Right kidney (tissue), 9 donors: ENCODE measurements around the gene TLCD2.
"Not testable (repeated sequence)": the region's sequence is repeated elsewhere in the genome, so short reads cannot be mapped to it uniquely, and the experiment has no call there.

Experiments used
- DNase-seq: peaks from one replicate; pipeline ENCODE4 v3.0.0-alpha.2; 2016
- long read RNA-seq, 8 donors: transcript quantifications; one replicate each; lab custom pipeline, GENCODE V29; 2026

Gene TLCD2, protein sequence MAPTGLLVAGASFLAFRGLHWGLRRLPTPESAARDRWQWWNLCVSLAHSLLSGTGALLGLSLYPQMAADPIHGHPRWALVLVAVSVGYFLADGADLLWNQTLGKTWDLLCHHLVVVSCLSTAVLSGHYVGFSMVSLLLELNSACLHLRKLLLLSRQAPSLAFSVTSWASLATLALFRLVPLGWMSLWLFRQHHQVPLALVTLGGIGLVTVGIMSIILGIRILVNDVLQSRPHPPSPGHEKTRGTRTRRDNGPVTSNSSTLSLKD
- long read RNA-seq, donor 1, result 0 reads
- long read RNA-seq, donor 2, full-length matches to known transcripts, result 1 of 1 reads
- long read RNA-seq, donor 2, partial matches to known transcripts, result 0 of 1 reads
- long read RNA-seq, donor 2, other reads (novel, unspliced or antisense), result 0 of 1 reads
- long read RNA-seq, donor 3, full-length matches to known transcripts, result 1 of 1 reads
- long read RNA-seq, donor 3, partial matches to known transcripts, result 0 of 1 reads
- long read RNA-seq, donor 3, other reads (novel, unspliced or antisense), result 0 of 1 reads
- long read RNA-seq, donor 4, full-length matches to known transcripts, result 4 of 4 reads
- long read RNA-seq, donor 4, partial matches to known transcripts, result 0 of 4 reads
- long read RNA-seq, donor 4, other reads (novel, unspliced or antisense), result 0 of 4 reads
- long read RNA-seq, donor 5, result 0 reads
- long read RNA-seq, donor 6, full-length matches to known transcripts, result 1 of 1 reads
- long read RNA-seq, donor 6, partial matches to known transcripts, result 0 of 1 reads
- long read RNA-seq, donor 6, other reads (novel, unspliced or antisense), result 0 of 1 reads
- long read RNA-seq, donor 7, result 0 reads
- long read RNA-seq, donor 8, full-length matches to known transcripts, result 1 of 1 reads
- long read RNA-seq, donor 8, partial matches to known transcripts, result 0 of 1 reads
- long read RNA-seq, donor 8, other reads (novel, unspliced or antisense), result 0 of 1 reads

- peak; percentile 78 for DNase-seq
Observed at GRCh38 chr17:1709971-1710806, at the start of gene TLCD2. TLCD2 (minus strand) TSS chr17:1710377; CDS start chr17:1710242, 135 bp downstream.

DNA sequence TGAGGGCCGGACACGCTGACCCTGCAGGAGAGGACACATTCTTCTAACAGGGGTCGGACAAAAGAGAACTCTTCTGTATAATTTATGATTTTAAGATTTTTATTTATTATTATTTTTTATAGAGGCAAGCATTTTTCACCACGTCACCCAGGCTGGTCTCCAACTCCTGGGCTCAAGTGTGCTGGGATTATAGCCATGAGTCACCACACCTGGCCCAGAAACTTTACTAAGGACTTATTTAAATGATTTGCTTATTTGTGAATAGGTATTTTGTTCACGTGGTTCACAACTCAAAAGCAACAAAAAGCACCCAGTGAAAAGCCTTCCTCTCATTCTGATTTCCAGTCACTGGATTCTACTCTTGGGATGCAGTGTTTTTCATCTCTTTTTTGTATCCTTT lies 49.4 kb upstream of the TLCD2 start:
- DNase-seq, result no peak

DNA sequence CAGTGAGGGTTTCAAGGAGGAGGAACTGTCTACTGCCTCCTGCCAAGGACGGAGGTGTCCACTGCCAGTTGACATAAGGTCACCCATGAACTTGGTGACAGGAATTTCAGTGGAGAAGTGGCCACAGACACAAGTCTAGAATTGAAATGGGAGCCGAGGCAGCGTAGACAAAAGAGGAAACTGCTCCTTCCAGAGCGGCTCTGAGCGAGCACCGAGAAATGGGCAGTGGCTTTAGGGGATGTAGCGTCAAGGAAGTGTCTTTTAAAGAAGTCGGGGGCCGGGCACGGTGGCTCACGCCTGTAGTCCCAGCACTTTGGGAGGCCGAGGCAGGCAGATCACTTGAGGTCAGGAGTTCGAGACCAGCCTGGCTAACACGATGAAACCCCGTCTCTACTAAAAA lies 48.6 kb upstream of the TLCD2 start:
- DNase-seq, result no peak

DNA sequence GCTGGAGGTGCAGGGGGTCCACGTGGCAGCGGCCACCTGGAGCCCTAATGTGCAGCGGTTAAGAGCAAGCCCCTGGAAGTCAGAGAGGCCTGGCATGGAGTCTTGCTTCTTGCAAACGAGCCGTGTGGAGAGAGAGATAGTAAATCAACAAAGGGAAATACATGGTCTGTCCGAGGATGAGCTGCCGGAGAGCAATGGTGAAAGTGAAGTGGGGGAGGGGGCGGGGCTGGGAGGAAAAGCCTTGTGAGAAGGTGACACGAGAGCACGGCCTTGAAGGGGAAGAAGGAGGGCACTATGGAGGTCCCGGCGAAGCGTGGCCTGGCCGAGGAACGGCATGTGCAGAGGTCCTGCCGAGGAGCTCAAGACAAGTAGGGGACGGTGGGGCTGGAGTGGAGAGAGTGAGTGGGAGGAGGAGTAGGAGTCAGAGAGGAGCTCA lies 45.7 kb upstream of the TLCD2 start:
- peak; percentile 60 for DNase-seq

GRCh38 chr17:1755252-1755826 lies 45.2 kb upstream of the TLCD2 start:
- no peak for DNase-seq

DNA sequence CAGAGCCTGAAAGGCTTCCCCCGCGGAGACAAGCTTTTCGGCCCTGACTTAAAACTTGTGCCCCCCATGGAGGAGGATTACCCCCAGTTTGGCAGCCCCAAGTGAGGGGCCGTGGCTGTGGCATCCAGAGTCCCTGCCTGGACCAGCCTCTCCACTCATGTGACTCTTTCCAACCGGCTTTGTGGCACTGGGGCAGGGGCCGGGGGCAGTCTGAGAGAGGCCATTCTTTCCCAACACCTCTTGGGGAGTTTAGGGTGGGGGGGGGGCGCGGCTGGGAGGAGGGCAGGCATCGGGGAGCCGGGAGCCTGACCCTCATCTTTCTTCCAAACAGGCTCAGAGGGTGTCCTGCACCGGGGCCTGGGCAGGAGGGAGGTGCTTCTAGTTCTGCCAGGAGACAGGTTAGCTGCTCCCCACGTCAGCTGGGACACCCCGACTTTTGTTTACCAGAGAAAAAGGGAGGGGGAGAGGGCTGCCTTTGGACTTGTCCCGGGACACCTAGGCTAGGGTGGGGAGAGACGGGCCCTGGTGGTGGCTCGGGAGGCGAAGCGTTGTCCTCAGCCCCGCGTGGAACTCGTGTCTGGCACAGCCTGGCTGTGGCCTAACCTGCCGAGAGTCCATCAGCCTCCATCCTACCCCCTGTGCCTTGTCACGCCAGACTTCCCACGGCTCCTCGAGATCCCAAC lies 44.4 kb upstream of the TLCD2 start:
- DNase-seq, result no peak

DNA sequence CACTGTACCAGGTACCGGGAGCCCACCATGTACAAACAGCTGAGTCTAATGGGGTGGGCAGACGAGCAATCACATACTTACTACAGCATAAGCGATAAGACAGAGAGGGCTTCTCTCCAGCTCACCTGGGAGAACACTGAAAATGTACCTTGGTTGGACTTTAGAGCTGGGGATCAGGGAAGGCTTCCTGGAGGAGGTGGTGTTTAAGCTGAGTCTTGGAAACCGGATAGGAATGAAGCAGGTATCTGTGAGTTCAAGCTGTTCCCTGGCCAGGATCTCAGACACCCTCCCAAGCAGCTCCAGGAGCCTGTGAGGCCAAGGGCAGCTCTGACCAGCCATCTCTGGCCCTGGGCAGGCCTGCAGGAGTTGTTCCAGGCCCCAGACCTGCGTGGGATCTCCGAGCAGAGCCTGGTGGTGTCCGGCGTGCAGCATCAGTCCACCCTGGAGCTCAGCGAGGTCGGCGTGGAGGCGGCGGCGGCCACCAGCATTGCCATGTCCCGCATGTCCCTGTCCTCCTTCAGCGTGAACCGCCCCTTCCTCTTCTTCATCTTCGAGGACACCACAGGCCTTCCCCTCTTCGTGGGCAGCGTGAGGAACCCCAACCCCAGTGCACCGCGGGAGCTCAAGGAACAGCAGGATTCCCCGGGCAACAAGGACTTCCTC lies 43.7 kb upstream of the TLCD2 start:
- no peak for DNase-seq

DNA sequence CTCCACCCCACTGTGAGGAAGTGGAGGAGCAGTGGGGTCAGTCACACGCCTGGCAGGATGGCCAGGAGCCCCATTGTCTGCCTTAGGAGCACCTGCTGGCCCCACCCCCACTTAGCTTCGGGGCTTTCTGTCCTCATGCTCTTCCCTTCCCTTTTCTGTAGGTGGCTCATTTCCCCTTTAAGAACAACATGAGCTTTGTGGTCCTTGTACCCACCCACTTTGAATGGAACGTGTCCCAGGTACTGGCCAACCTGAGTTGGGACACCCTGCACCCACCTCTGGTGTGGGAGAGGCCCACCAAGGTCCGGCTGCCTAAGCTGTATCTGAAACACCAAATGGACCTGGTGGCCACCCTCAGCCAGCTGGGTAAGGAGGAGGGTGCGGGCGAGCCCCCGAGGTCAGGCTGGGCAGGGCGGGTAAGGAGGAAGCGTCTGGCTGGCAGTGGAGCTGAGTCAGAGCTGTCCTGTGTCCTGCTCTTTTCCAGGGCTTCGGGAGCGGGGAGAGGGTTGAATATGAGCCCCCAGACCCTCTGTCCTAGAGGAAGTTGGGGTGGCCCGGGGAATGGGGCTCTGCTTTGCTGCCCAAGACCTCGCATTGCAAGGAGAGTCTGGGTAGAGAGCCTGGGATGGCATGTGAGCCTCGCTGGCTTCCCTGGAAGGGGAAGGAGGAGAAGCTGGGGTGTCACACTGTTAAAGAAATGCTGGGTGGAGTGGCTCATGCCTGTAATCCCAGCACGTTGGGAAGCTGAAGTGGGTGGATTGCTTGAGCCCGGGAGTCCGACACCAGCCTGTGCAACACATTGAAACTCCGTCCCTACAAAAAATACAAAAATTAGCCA lies 42.5 kb upstream of the TLCD2 start:
- no peak for DNase-seq

- no peak for DNase-seq
Observed at GRCh38 chr17:1750628-1751027, 40.5 kb upstream of the TLCD2 start.

- DNase-seq, result no peak
Observed at GRCh38 chr17:1746975-1747543, 36.9 kb upstream of the TLCD2 start.

- no peak for DNase-seq
Observed at GRCh38 chr17:1745513-1746020, 35.4 kb upstream of the TLCD2 start.

- no peak for DNase-seq
Observed at GRCh38 chr17:1744551-1745512, 34.7 kb upstream of the TLCD2 start.

- no peak for DNase-seq
Observed at GRCh38 chr17:1743088-1743439, 32.9 kb upstream of the TLCD2 start.

DNA sequence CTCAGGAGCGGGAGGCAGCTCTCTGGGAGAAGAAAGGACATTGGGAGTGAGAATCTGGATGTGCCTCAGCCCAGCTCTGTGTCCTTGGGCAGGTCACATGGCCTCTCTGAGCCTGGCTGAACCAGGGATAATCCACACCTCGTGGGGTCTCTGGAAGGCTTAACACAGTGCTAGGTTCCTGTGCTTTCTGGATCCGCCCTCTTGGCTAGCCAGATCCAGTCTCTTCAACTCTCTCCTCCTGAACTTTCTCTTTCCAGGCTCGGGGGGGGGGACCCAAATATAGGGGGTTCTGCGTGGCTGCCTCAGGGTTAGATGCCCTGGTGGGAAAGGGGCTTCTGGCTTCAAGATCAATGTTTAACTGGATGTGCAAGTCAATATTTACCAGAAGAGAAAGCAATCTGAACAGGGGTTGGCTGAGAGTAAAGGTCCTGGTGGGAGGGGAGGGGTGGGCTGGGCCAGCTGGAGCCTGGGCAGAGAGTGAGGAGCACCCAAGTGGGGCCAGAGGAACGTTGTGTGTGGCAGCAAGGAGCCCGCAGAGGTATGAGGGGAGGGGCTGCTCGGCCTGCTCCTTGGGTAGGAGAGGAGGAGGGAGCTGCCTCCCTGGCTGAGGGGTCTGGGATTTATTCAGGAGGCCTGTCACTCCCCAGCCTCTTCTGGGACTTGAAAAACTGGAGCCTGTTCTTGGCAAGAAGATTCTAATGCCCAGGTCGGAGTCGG lies 32.4 kb upstream of the TLCD2 start, which contains the start of gene SERPINF2:
TSS of gene SERPINF2 (plus strand) at position 501 of the 717 bp plus-strand sequence. CDS start 2,125 bp downstream, outside the sequence.
- DNase-seq, result peak; percentile 52

DNA sequence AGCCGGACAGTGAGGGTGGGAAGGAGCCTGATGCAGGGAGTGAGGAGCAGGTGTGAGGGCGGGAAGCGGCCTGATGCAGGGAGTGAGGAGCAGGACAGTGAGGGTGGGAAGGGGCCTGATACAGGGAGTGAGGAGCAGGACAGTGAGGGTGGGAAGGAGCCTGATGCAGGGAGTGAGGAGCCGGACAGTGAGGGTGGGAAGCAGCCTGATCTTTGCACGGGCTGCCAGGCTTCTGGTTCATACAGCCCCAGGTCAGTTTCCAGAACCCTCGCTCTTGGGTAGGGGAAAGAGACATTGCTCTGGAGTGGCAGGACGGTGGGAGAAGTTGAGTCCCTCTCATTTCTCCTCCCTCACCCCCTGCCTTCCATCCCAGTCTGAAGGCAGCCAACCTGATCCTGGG lies 31.7 kb upstream of the TLCD2 start:
- DNase-seq, result not testable (repeated sequence)

GRCh38 chr17:1737531-1738291 lies 27.5 kb upstream of the TLCD2 start:
- no peak for DNase-seq
